Measurements from ENCODE around the gene AOX1. TPM values are rescaled to one million over a fixed set of nuclear protein-coding genes. Genes with fewer than 3 reads are reported as not detected.
A peak's percentile ranks its signal among the peaks of the same experiment; 100 is the strongest.

AOX1 gene
- total and polyA plus RNA-seq, 8 donors, result 17.8 to 181 (median 120) TPM

- H3K4me1 ChIP-seq, result no peaks in the 10 kb centered on the region
- no peak for DNase-seq
- ATAC-seq, result peak in 1 of 4 donors; percentile 46
- H3K9me3 ChIP-seq, result no peaks in the 10 kb centered on the region
- no peak for TF ChIP-seq CTCF (IDR thresholded peaks at IDR 0.05)
- no peaks in the 10 kb centered on the region for H3K36me3 ChIP-seq
- H3K27ac ChIP-seq, result no peak overlapping the region
- H3K4me3 ChIP-seq, result no peak overlapping the region
- no peaks in the 10 kb centered on the region for H3K27me3 ChIP-seq
- intact Hi-C loops (cut with DNase I), result loop anchor here in 1 of 3 donors (10.0 kb wide), 1 partner anchor 119 kb away; no protein-coding TSS in a partner anchor
- 87 to 91% methylated on average over 4 of the region's 4 CpGs for WGBS, 2 donors
- no peak for FAIRE-seq
Measured at GRCh38 chr2:200693836-200694470, 108.1 kb downstream of the AOX1 start.

- no peaks in the 10 kb centered on the region for H3K9me3 ChIP-seq
- no peaks in the 10 kb centered on the region for H3K36me3 ChIP-seq
- no peaks in the 10 kb centered on the region for H3K27me3 ChIP-seq
- H3K4me1 ChIP-seq, result no peaks in the 10 kb centered on the region
- no peak overlapping the region for H3K4me3 ChIP-seq
- H3K27ac ChIP-seq, result no peak overlapping the region
- DNase-seq (no peak), FAIRE-seq (no peak), ATAC-seq (peak in 2 of 4 donors; percentile 46)
- 67 to 75% methylated on average over 4 of the region's 4 CpGs for WGBS, 2 donors
- intact Hi-C loops (cut with DNase I), result loop anchor here in 1 of 3 donors (10.0 kb wide), 1 partner anchor 120 kb away; no protein-coding TSS in a partner anchor
- no peak for TF ChIP-seq CTCF (IDR thresholded peaks at IDR 0.05)
Measured at GRCh38 chr2:200695191-200695590, 109.4 kb downstream of the AOX1 start.

- peak in 1 of 4 donors; percentile 25 for ATAC-seq
- WGBS, 2 donors, result 88 to 92% methylated on average over 6 of the region's 6 CpGs
- intact Hi-C loops (cut with DNase I), result loop anchor here in 1 of 3 donors (10.0 kb wide), 1 partner anchor 121 kb away; no protein-coding TSS in a partner anchor
- H3K4me3 ChIP-seq, result no peak overlapping the region
- no peak for DNase-seq
- no peak overlapping the region for H3K27ac ChIP-seq
- FAIRE-seq, result no peak
- no peaks in the 10 kb centered on the region for H3K9me3 ChIP-seq
- H3K27me3 ChIP-seq, result no peaks in the 10 kb centered on the region
- no peak for TF ChIP-seq CTCF (IDR thresholded peaks at IDR 0.05)
- no peaks in the 10 kb centered on the region for H3K36me3 ChIP-seq
- no peaks in the 10 kb centered on the region for H3K4me1 ChIP-seq
Measured at GRCh38 chr2:200695601-200696000, 109.8 kb downstream of the AOX1 start.

- no peak for ATAC-seq
- no peak for FAIRE-seq
- DNase-seq, result no peak
- Histone ChIP-seq H3K27me3 (no peaks in the 10 kb centered on the region), H3K4me3 (no peak overlapping the region), H3K27ac (no peak overlapping the region), H3K9me3 (no peaks in the 10 kb centered on the region), H3K4me1 (no peaks in the 10 kb centered on the region), H3K36me3 (no peaks in the 10 kb centered on the region)
- intact Hi-C loops (cut with DNase I), result loop anchor here in 1 of 3 donors (10.0 kb wide), 1 partner anchor 123 kb away; no protein-coding TSS in a partner anchor
- WGBS, 2 donors, result 32 to 35% methylated on average over 2 of the region's 2 CpGs
- TF ChIP-seq CTCF (IDR thresholded peaks at IDR 0.05), result no peak
Measured at GRCh38 chr2:200698217-200698616, 112.4 kb downstream of the AOX1 start.

- ATAC-seq (no peak), DNase-seq (no peak), FAIRE-seq (no peak)
- intact Hi-C loops (cut with DNase I), result loop anchor here in 1 of 3 donors (10.0 kb wide), 1 partner anchor 125 kb away; no protein-coding TSS in a partner anchor
- Histone ChIP-seq H3K27ac (no peak overlapping the region), H3K9me3 (no peaks in the 10 kb centered on the region), H3K36me3 (no peaks in the 10 kb centered on the region), H3K4me3 (no peak overlapping the region), H3K27me3 (no peaks in the 10 kb centered on the region), H3K4me1 (no peaks in the 10 kb centered on the region)
- 26 to 28% methylated on average over 1 of the region's 1 CpG for WGBS, 2 donors
- no peak for TF ChIP-seq CTCF (IDR thresholded peaks at IDR 0.05)
Measured at GRCh38 chr2:200699310-200699709, 113.5 kb downstream of the AOX1 start.

All from pancreas (tissue), 10 donors.